ENCODE measurements around the gene SLC12A6.

SLC12A6 gene

DNA sequence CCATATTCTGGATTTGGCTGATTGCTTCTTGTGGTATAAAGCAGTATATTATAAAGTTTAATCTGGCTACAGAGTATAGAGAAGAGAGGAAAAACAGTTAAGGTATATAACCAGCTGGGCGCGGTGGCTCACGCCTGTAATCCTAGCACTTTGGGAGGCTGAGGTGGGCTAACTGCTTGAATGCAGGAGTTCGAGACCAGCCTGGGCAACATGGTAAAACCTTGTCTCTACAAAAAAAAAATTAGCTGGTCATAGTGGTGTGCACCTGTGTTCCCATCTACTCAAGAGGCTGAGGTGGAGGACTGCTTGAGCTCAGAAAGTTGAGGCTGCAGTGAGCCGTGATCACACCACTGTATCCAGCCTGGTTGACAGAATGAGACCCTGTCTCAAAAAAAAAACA, 7.3 kb downstream of the SLC12A6 start:
- DNase-seq (ENCODE audit: low read depth in 3 of 3), result no peak

DNA sequence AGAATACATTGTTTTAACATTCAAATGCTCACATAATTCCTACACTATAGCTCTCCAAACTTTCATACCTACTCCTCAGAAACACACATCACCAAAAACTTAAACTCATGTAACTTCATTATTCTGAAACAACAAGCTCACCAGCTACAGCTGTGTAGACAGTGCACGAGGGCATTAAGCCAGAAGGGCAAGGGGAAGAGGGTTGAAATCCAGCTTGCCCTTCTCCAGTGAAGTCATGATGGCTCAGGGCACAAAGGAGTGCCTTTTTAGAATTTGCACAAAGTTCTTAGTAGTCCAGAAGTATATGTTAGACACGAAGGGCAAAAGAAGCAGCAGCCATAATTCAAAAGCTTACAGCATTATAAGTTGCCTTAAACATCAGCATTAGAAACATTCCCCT, 8.6 kb downstream of the SLC12A6 start:
- no peak for DNase-seq (ENCODE audit: low read depth in 3 of 3)

DNA sequence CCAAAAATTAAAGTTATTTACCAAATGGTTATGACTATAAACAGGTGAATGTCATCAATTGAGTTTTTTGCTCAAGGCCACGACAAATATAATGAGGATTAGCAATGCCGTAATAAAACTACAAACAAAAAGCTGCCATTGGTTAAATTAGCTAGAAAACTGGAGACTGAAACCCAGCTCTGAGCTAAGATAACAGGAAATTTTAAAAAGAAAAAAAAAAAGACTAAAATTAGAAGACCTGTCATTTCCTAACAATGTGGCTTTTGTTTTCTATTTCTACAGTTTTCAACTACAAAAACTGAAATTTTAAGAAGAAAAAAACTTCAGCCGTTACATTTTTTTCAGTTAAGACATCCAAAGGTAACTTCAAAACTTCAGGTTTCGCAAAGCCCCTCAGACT, 9.7 kb downstream of the SLC12A6 start:
- no peak for DNase-seq (ENCODE audit: low read depth in 3 of 3)

DNA sequence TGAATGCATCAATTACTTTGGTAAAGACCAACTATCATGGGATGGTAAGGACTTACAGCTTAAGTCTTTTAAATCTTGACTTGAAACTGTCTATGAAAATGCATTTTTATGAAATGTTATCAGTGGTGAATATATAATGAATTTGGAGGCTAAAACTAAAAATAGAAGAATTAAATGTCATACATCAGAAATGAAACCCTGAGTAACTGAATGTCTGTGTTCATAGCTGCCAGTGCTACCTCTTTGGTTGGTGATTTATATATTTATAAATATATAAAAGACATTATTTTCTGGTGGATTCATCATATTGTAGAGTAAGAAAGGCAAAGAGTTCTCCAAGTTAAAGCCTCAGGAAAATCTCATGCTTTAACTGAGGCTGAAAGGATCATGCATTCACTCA, 12.2 kb downstream of the SLC12A6 start:
- no peak for DNase-seq (ENCODE audit: low read depth in 3 of 3)

DNA sequence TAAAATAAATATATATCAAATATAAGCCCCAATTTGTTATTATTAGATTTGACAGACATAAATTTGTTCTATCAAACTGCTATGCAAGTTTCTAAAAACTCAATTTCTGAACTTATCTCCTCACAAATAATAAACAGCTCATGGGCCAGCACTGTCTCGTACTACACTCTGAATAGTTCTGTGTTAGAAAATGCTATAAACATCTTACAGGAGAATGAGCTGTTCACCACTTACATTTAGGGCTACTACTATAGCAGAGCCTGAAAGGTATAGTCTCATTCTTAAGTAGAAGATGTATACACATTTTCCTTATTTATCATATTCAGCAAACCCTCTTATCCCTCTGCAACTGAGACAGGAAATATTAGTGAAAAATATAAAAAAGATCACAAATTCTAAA, 12.6 kb downstream of the SLC12A6 start:
- DNase-seq (ENCODE audit: low read depth in 3 of 3), result no peak

DNA sequence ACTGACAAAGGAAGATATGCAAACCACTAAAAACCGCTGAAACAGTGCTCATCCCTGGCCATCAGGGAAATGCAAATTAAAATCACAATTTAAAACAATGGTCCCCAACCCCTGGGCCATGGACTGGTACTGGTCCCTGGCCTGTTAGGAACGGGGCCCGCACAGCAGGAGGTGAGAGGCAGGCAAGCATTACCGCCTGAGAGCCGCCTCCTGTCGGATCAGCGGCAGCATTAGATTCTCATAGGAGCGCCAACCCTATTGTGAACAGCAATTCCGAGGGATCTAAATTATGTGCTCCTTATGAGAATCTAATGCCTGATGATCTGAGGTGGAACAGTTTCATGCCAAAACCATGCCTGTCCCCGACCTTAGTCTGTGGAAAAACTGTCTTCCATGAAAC, 14.4 kb downstream of the SLC12A6 start:
- DNase-seq (ENCODE audit: low read depth in 3 of 3), result no peak

DNA sequence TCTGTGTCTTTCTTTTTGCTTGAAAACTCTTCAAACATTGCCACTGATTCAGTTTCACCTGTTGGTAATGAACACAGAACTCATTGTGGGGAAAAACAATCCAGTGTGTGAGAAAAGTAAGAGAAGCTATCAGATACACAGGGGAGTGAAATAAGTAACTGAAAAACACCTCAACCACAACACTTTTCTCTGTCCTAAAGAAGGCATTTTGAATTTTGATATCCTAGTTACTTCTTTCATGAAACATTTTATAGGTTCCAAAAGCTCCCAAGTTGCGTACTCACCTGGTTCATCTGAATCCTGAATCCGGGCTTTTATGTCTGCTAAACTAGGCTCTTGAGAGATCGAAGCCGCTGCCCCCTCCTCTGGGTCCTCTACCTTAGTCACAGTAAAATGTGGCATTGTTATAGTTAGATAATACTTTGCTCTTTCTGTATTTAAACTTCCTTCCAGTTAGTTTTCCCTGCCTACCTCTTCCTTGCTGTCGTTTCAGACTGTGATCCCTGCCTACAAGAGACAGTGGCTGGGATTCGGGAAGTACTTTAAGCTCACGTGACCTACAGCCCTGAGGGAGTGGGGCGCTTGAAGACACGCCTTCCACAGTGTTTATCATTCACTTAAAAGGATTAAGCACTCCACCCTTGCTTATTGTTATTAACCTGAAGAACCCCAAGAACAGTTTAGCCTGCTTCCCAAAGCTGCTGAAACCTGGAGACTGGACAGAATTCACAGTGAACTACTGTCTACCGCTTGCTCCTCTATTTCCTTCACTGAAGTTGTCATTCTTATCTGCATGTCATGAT, 19.1 kb downstream of the SLC12A6 start:
- no peak for DNase-seq (ENCODE audit: low read depth in 3 of 3)

DNA sequence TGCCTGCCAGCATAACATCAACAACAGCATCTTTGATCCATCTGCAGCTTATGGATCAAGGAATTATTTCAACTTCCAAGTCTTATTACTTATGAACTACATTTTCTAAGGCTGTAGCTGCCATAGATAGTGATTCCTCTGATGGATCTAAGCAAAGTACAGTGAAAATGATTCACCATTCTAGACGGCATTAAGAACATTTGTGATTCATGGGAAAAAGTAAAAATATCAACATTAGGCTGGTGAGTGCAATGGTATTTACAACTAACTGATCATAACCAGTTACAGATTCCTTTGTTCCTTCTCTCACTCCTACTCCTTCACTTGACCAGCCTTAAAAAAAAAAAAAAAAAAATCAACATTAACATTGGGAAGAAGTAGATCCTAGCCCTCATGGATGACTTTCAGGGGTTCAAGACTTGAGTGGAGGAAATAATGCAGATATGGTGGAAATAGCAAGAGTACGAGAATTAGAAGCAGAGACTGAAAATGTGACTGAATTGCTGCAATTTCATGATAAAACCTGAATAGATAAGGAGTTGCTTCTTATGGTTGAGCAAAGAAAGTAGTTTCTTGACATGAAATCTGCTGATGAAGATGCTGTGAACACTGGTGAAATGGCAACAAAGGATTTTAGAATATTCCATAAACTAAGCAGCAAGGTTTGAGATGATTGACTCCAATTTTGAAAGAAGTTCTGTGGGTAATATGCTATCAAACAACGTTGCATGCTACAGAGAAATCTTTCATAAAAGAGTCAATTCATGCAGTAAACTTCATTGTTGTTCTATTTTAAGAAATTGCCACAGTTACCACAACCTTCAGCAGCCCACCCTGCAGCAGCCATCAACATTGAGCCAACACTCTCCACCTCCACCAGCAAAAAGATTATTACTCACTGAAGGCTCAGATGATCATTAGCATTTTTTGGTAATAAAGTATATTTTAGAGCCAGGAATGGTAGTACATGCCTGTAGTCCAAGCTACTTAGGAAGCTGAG, 22.8 kb downstream of the SLC12A6 start:
- DNase-seq (ENCODE audit: low read depth in 3 of 3), result no peak

DNA sequence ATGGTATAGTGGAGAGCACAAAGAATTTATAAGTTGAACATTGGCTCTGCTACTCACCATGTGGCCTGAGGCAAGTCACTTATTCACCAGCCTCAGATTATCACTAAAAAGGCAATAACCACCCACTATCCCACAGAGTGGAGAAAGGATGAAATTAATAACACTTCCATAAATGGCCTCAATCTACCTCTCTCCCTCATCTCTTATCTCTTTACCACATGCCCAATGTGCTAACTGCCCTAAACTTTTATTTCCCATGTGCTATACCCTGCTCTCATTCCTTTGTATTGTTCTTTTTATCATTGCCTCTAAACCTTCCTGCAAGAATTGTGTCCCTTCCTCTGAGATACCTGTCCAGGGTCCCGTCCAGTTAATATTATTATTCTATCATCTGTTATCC, 26.0 kb downstream of the SLC12A6 start:
- no peak for DNase-seq (ENCODE audit: low read depth in 3 of 3)

DNA sequence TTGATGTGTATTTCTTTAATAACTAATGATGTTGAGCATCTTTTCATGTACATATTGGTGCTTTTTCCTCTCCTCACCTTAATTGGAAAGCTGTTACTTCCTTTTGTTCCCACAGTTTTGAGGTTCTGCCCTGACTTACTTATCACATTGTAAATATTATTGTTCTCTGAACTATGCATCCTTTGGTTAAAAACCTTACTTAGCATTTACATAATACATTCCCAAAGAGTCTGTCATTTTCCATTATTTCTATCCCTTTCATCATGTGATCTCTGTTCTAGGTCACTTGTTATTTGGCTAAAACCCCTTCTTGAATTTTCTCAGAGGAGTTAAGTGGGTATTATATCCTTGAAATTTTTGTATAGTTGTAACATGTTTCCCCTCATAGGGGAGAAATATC, 33.0 kb downstream of the SLC12A6 start:
- no peak for DNase-seq (ENCODE audit: low read depth in 3 of 3)

DNA sequence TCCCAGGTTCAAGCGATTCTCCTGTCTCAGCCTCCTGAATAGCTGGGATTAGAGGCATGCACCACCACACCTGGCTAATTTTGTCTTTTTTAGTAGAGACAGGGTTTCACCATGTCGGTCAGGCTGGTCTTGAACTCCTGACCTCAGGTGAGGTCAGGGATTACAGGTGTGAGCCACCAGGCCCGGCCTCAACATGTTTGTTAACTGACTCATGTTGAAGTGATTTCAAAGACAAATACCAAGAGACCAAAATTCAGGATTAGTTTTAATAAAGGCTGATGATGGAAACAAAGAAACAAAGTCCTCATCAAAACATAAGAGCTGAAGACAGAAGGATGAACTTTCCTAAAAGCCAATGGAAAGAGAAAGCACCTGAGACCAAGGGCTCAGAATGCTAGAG, 36.5 kb downstream of the SLC12A6 start:
- no peak for DNase-seq (ENCODE audit: low read depth in 3 of 3)

DNA sequence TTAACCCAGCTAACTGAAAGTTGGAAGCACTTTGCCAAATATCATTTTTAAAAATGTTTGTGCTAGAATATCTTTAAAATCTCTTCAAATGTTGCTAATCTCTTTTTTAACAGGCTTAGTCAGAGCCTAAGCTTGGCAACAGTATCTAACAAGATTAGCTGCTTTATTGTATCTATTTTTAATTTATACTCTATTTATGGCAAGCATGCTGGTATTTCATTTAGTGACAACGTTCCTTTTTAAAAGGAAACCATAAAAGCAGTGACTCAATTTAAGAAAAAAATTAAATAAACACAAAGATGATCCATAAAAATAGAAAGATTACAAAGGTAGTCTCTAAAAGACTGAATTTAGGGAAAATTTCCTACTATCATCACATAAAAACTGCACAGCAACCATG, 40.5 kb downstream of the SLC12A6 start:
- no peak for DNase-seq (ENCODE audit: low read depth in 3 of 3)

DNA sequence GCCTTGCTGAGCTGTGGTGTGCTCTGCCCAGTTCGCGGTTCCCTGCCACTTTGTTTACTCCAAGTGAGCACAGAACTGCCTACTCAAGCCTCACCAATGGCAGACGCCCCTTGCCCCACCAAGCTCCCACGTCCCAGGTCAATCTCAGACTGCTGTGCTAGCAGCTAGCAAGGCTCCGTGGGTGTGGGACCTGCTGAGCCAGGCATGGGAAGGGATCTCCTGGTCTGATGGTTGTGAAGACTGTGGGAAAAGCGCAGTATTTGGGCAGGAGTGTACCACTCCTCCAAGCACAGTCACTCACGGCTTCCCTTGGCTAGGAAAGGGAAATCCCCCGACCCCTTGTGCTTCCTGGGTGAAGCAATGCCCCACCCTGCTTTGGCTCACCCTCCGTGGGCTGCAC, 45.0 kb downstream of the SLC12A6 start:
- DNase-seq (ENCODE audit: low read depth in 3 of 3), result no peak

DNA sequence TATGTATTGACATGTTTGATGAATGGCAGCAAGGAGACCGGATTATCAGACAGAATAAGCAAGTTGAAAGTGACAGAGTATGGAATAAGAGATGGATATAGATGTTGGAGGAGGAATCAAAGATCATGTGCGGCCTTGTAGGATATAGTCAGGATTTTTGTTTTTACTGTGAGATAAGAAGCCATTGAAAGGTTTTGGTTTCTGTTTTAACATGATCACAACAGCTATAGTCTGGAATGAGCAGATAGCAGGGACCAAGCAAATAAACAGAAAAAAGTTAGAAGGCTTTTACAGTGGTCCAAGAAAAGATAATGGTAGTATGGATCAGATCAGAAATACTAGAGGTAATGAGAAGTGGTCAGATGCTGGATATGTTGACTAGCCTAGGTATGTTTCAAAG, 52.6 kb downstream of the SLC12A6 start:
- no peak for DNase-seq (ENCODE audit: low read depth in 3 of 3)

DNA sequence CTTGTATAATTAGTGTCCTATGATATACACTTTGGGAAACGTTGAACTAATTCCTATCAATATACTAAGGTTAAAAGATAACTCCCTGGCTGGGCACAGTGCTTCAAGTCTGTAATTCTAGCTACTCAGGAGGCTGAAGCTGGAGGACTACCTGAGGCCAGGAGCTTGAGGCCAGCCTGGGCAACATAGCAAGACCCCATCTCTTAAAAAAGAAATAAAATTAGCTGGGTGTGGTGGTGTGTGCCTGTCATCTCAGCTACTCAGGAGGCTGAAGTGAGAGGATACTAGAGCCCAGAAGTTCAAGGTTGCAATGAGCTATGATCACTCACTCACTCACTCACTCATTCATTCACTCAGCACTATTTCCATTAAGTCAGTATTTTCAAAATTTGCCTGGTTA, 55.2 kb downstream of the SLC12A6 start:
- DNase-seq (ENCODE audit: low read depth in 3 of 3), result no peak

DNA sequence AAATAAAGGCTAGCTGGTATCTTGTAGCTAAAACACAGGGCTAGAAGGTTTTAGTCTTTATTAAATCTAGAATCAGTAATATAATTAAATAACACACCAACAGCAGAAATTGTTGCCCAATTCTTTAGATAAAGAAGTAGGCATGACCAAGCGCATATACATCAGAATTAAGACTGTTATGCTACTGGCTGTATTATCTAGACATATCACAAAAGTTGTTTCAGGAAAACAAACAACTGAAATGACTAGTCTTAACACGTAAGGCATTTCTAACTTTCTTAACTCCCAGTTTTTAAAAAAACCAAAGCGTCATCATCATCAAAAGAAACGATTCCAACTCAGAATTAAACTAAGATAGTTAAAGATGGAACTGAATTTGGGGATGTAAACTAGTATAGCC, 57.4 kb downstream of the SLC12A6 start:
- DNase-seq (ENCODE audit: low read depth in 3 of 3), result no peak

DNA sequence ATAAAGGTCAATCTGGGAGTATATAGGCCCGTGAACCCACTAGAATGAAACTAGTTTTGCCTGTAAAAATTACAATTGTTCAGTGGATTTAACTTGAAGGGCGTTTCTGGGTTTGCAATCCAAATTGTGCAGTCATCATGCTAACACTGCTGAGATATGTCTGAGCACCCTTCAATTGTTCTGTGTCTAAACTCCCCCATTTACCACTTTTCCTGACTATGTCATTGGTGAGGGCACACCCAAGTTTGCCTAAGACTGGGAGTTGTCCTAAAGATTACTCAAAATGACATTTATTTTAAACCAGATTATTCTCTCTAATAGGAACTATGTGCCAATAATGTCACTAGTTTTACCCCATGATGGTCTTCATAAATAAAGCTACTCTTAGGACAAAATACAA, 58.2 kb downstream of the SLC12A6 start:
- no peak for DNase-seq (ENCODE audit: low read depth in 3 of 3)

DNA sequence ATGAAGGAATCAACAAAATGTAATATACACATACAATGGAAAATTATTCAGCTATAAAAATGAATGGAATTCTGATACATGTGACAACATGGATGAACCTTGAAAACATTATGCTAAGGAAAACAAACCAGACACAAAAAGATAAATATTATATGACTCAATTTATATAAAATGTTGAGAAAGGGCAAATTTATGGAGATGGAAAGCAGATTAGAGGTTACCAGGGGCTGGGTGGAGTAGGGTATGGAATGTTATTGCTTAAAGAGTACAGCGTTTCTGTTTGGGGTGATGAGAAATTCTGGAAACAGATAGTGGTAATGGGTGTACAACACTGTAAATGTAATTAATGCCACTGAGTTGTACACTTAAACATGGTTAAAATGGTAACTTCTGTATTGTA, 61.9 kb downstream of the SLC12A6 start:
- DNase-seq (ENCODE audit: low read depth in 3 of 3), result no peak

DNA sequence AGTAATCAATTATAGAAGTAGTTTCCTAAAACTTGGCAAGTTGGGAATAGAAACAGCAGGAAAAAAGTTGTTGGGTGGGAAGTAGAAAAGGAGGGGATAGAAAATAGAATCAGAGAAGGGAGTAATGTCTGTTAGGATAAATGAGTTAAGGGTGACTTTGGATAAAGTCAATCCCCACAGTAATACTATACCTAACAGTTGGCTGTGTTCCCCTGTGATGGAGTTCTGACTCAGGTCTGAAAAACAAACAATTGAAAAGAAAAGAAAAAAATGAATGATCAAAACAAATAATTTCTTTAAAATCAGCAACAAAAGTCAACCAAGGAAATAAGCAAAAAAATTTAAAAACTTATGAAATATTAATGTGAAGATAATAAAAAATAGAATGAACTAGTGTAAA, 62.4 kb downstream of the SLC12A6 start:
- no peak for DNase-seq (ENCODE audit: low read depth in 3 of 3)

DNA sequence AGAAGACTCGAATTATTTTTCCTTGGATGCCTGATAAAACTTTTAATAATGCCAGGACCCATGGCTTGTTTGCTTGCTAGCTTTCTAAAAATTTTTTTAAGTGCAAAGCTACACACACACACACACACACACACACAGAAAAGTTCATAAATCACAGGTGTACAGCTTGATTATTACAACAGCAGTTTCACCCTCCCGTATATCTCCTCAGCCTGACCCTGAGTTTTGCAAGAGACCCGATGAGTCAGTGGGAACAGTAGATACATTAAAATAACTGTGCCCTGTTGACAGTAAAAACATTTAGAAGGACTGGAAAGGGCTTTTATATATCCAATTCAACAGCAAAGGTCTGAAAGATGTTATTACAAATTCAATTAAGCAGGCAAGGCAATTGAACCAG, 66.1 kb downstream of the SLC12A6 start:
- DNase-seq (ENCODE audit: low read depth in 3 of 3), result no peak

DNA sequence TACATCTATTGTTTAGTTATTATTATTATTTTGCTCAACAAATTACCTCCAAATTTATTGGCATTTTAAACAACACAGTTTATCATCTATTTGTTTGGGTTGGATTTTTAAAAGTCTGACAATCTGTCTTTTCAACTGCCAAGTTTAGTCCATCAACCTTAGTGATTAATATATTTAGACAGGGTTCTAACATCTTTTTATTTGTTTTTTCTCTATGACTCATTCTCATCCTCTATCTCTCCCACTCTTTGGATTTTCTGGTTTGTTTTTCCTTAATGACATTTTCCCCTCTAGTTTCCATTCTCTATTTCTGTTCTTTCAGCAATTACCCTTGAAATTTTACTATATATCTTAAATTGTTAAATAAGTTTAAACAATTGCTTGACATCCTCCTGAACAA, 70.8 kb downstream of the SLC12A6 start:
- DNase-seq (ENCODE audit: low read depth in 3 of 3), result no peak

DNA sequence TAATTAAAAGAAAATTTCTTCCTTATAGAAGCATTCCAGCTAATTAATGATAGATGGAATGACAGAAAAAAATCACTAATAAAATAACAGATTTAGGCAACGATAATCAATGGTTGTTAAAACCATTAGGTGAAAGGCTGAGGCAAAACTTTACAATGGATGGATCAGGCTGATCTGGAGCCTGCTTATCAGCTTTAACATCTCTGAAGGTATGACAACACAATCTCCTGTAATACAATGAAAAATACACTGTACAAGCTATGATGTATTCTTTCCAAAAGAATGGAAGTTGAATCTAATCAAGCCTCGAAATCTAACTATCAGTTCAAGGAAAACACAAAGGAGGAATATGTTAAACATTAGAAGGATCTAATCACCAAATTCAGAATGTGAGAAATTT, 73.5 kb downstream of the SLC12A6 start:
- no peak for DNase-seq (ENCODE audit: low read depth in 3 of 3)

DNA sequence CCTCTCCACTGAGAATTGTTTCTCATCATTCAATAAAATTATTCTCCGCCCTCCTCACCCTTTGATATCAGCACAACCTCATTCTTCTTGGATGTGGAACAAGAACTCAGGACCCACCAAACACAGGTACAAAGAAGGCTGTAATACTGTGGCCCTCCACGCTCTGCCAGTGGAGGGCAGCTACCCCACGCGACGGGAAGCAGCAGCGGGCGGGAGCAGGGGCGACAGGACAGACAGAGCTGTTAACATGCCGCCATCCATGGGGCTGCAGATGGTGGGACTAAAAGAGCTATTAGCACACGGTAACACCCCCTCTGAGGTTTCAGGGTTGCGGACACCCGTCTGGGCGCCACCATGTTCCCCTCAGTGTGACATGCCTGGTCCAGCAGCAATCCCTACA, 75.2 kb downstream of the SLC12A6 start:
- no peak for DNase-seq (ENCODE audit: low read depth in 3 of 3)
